ENCODE results near the gene NDUFAF3.

The NDUFAF3 gene

GRCh38 chr3:49054344-49054862 lies 32.5 kb downstream of the NDUFAF3 start:
- DNase-seq (ENCODE audit: low spot score), result no peak

GRCh38 chr3:49057268-49057667 lies 35.3 kb downstream of the NDUFAF3 start:
- DNase-seq (ENCODE audit: low spot score), result no peak

DNA sequence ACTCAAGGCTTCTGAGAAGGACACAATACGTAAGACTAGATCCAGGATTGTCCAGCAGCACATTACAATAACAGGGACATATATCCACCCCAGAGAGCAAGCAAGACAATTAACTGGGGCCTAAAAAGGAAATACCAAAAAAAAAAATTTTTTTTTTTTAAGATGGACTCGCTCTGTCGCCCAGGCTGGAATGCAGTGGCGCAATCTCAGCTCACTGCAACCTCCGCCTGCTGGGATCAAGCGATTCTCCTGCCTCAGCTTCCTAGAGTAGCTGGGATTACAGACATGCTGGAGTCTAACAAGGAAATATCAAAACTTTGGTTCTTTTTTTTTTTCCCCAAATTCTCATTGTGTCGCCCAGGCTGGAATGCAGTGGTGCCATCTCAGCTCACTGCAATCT lies 36.1 kb downstream of the NDUFAF3 start:
- DNase-seq (ENCODE audit: low spot score), result no peak

Data from NAMALWA (cell line).